ENCODE measurements around the gene DNAJC11. TPM values are rescaled to one million over a fixed set of nuclear protein-coding genes. Genes with fewer than 3 reads are reported as not detected.
"Not testable (repeated sequence)": the region's sequence is repeated elsewhere in the genome, so short reads cannot be mapped to it uniquely, and the experiment has no call there.

The DNAJC11 gene
- total RNA-seq, 4 donors from 2014 or later = 28.2 to 45.5 (median 35.9) TPM

- Histone ChIP-seq H3K27ac (no peak overlapping the region), H3K9me3 (no peaks in the 10 kb centered on the region), H3K4me3 (replicated peaks in 1 of 3) (no peak overlapping the region), H3K4me1 (no peaks in the 10 kb centered on the region), H3K36me3 (peaks cover 7 to 8% of the 10 kb centered on the region in 2 donors), H3K27me3 (no peaks in the 10 kb centered on the region)
- no peak for DNase-seq
- intact Hi-C loops (cut with DNase I) = no loop called here
- WGBS, 2 donors = 95 to 97% methylated on average over 6 of the region's 6 CpGs
- no peak for TF ChIP-seq POLR2A (IDR thresholded peaks at IDR 0.05)
- no peak for TF ChIP-seq CTCF (IDR thresholded peaks at IDR 0.05)
Measured at GRCh38 chr1:6667139-6667538, 34.5 kb downstream of the DNAJC11 start.

- Histone ChIP-seq H3K4me3 (replicated peaks in 1 of 3) (no peak overlapping the region), H3K36me3 (peaks cover 7 to 8% of the 10 kb centered on the region in 2 donors), H3K4me1 (no peaks in the 10 kb centered on the region), H3K27ac (no peak overlapping the region), H3K9me3 (no peaks in the 10 kb centered on the region), H3K27me3 (no peaks in the 10 kb centered on the region)
- DNase-seq = no peak
- intact Hi-C loops (cut with DNase I) = no loop called here
- 93 to 96% methylated on average over 5 of the region's 5 CpGs for WGBS, 2 donors
- TF ChIP-seq CTCF (IDR thresholded peaks at IDR 0.05) (no peak), POLR2A (IDR thresholded peaks at IDR 0.05) (no peak)
Measured at GRCh38 chr1:6666696-6667095, 34.9 kb downstream of the DNAJC11 start.

GRCh38 chr1:6662468-6662867, 39.1 kb downstream of the DNAJC11 start:
- DNase-seq; intact Hi-C loops (cut with DNase I); H3K4me1 ChIP-seq; H3K36me3 ChIP-seq; H3K9me3 ChIP-seq; H3K27ac ChIP-seq; H3K27me3 ChIP-seq; H3K4me3 ChIP-seq (replicated peaks in 1 of 3): not testable (repeated sequence)
- 97 to 100% methylated on average over 7 of the region's 7 CpGs for WGBS, 2 donors

GRCh38 chr1:6660415-6661049, 41.1 kb downstream of the DNAJC11 start:
- Histone ChIP-seq H3K4me1 (no peaks in the 10 kb centered on the region), H3K36me3 (no peaks in the 10 kb centered on the region), H3K4me3 (replicated peaks in 1 of 3) (no peak overlapping the region), H3K9me3 (no peaks in the 10 kb centered on the region), H3K27me3 (no peaks in the 10 kb centered on the region), H3K27ac (no peak overlapping the region)
- no peak for DNase-seq
- TF ChIP-seq POLR2A (IDR thresholded peaks at IDR 0.05) = no peak
- no peak for TF ChIP-seq CTCF (IDR thresholded peaks at IDR 0.05)
- intact Hi-C loops (cut with DNase I) = no loop called here
- WGBS, 2 donors = 86 to 87% methylated on average over 7 of the region's 7 CpGs

GRCh38 chr1:6658359-6659060, 43.1 kb downstream of the DNAJC11 start:
- TF ChIP-seq CTCF (IDR thresholded peaks at IDR 0.05) = no peak
- TF ChIP-seq POLR2A (IDR thresholded peaks at IDR 0.05) = no peak
- Histone ChIP-seq H3K4me3 (replicated peaks in 1 of 3) (no peak overlapping the region), H3K27me3 (no peaks in the 10 kb centered on the region), H3K36me3 (peaks cover 0 to 1% of the 10 kb centered on the region in 2 donors), H3K27ac (no peak overlapping the region), H3K9me3 (no peaks in the 10 kb centered on the region), H3K4me1 (no peaks in the 10 kb centered on the region)
- intact Hi-C loops (cut with DNase I) = no loop called here
- no peak for DNase-seq
- WGBS, 2 donors = 91 to 92% methylated on average over 5 of the region's 5 CpGs
